Endothelial cell of umbilical vein (primary cell): ENCODE results near the gene AGAP2. TPM values are rescaled to one million over a fixed set of nuclear protein-coding genes. Genes with fewer than 3 reads are reported as not detected.

Experiments used
- BruUV-seq: library from RNA; stranded (reverse); fragments of 400-500 nt; replicated peaks from 2 replicates; lab custom pipeline; 2021; lab: Mats Ljungman, UMichigan
- CTCF ChIA-PET: fragments of 300-600, 350-600 bp; sonication (Branson Sonifier 250); formaldehyde crosslinking; loops from one replicate; lab custom pipeline; 2021; ENCODE audit warnings: antibody characterized with exemption, inconsistent platforms; lab: Charles Lee
- POLR2A ChIA-PET: fragments of 300-600, 350-600 bp; sonication (Branson Sonifier 250); formaldehyde crosslinking; loops from one replicate; lab custom pipeline; 2021; ENCODE audit warnings: antibody characterized with exemption, inconsistent platforms; lab: Charles Lee
- DNase-seq: peaks from one replicate; pipeline ENCODE4 v3.0.0-alpha.2; 2011; ENCODE audit warnings: low read depth, low spot score
- FAIRE-seq: peaks from 2 replicates; lab custom pipeline; 2011; peaks lifted over from hg19 to GRCh38; lab: Jason Lieb, UNC
- H2AFZ ChIP-seq: 2 replicates; pipeline ENCODE4 v1.6.0; 2012; ENCODE audit warnings: low read depth, low read length, control low read depth, inconsistent platforms
- H3K27ac ChIP-seq: 2 replicates; pipeline ENCODE4 v1.5.1; 2011; ENCODE audit warnings: low read depth, mild to moderate bottlenecking, control low read depth, low read length, moderate library complexity; ENCODE audit not compliant: insufficient read depth
- H3K27me3 ChIP-seq, 2 experiments: 2 replicates each; pipeline versions ENCODE4 v1.6.0 to v1.6.1; 2011; ENCODE audit warnings: low read length in 2 of 2, mixed read lengths in 1 of 2; ENCODE audit not compliant: control insufficient read depth in 2 of 2, insufficient read depth in 2 of 2
- H3K36me3 ChIP-seq, 2 experiments: 2 replicates in 1 of 2; 3 replicates in 1 of 2; pipeline ENCODE4 v1.5.1; 2011; ENCODE audit warnings: low read length in 2 of 2, mild to moderate bottlenecking in 1 of 2, moderate library complexity in 1 of 2; ENCODE audit not compliant: control insufficient read depth in 2 of 2, insufficient read depth in 2 of 2; ENCODE audit errors: extremely low read depth in 1 of 2
- H3K4me1 ChIP-seq: 3 replicates; pipeline ENCODE4 v1.5.1; 2011; ENCODE audit warnings: mild to moderate bottlenecking, low read length; ENCODE audit not compliant: control insufficient read depth, insufficient read depth; ENCODE audit errors: extremely low read depth
- H3K4me2 ChIP-seq: 2 replicates; pipeline ENCODE4 v1.6.1; 2011; ENCODE audit warnings: low read length, control low read depth, mixed read lengths; ENCODE audit not compliant: insufficient read depth
- H3K4me3 ChIP-seq, 3 experiments: fragments of 200-600 bp in 1 of 3; sonication (generic), shearing (Covaris generic) in 1 of 3; replicated peaks in 1 of 3; 2 replicates each; pipeline ENCODE4 v1.5.1; 2011 to 2016; ENCODE audit warnings: control low read depth in 3 of 3, low read length in 3 of 3, mild to moderate bottlenecking in 2 of 3, inconsistent platforms in 1 of 3, low read depth in 1 of 3, moderate library complexity in 1 of 3; ENCODE audit not compliant: insufficient read depth in 1 of 3
- H3K79me2 ChIP-seq: 2 replicates; pipeline ENCODE4 v1.6.0; 2012; ENCODE audit warnings: low read length, inconsistent platforms; ENCODE audit not compliant: control insufficient read depth, insufficient read depth
- H3K9ac ChIP-seq: replicated peaks from 2 replicates; pipeline ENCODE3; 2011; ENCODE audit warnings: low read length, control low read depth; ENCODE audit not compliant: insufficient read depth; ENCODE audit errors: extremely low read depth
- H3K9me1 ChIP-seq: replicated peaks from 3 replicates; pipeline ENCODE4 v1.6.0; 2011; ENCODE audit warnings: mild to moderate bottlenecking, low read length; ENCODE audit not compliant: control insufficient read depth, insufficient read depth; ENCODE audit errors: extremely low read depth
- H3K9me3 ChIP-seq: replicated peaks from 2 replicates; pipeline ENCODE4 v1.5.1; 2012; ENCODE audit warnings: low read length, inconsistent platforms; ENCODE audit not compliant: control insufficient read depth, insufficient read depth
- H4K20me1 ChIP-seq: replicated peaks from 2 replicates; pipeline ENCODE3; 2011; ENCODE audit warnings: mild to moderate bottlenecking, low read length; ENCODE audit not compliant: control insufficient read depth, insufficient read depth; ENCODE audit errors: extremely low read depth
- CTCF ChIP-seq, 2 donors: IDR thresholded peaks; 1 replicate in 1 of 2; 2 replicates in 1 of 2; pipeline ENCODE4 v1.5.1; 2011; ENCODE audit warnings: low read length in 2 of 2, mild to moderate bottlenecking in 2 of 2, moderate library complexity in 2 of 2, control low read depth in 1 of 2, inconsistent platforms in 1 of 2, low read depth in 1 of 2; ENCODE audit not compliant: insufficient read depth in 1 of 2; ENCODE audit errors: extremely low read depth in 1 of 2
- EZH2 ChIP-seq: IDR thresholded peaks from 2 replicates; pipeline ENCODE4 v1.6.1; 2012; ENCODE audit warnings: borderline replicate concordance, low read depth, mild to moderate bottlenecking, moderate library complexity, low read length, inconsistent platforms; ENCODE audit not compliant: severe bottlenecking
- FOS ChIP-seq: IDR thresholded peaks from 2 replicates; pipeline ENCODE4 v1.6.1; 2011; ENCODE audit warnings: mild to moderate bottlenecking, low read length, moderate library complexity, borderline replicate concordance; ENCODE audit not compliant: insufficient read depth
- GATA2 ChIP-seq: IDR thresholded peaks from 2 replicates; pipeline ENCODE4 v1.7.0; 2011; ENCODE audit warnings: low read depth, mild to moderate bottlenecking, moderate library complexity, mixed read lengths, low read length; ENCODE audit not compliant: insufficient read length, insufficient read depth
- JUN ChIP-seq: IDR thresholded peaks from 2 replicates; pipeline ENCODE4 v1.6.1; 2011; ENCODE audit warnings: borderline replicate concordance, low read depth; ENCODE audit not compliant: insufficient read length, insufficient read depth
- MYC ChIP-seq: IDR thresholded peaks from one replicate; pipeline ENCODE4 v1.6.1; 2011; ENCODE audit warnings: mild to moderate bottlenecking, low read depth, low read length
- POLR2A ChIP-seq: IDR thresholded peaks from 2 replicates; pipeline ENCODE4 v1.6.1; 2012; ENCODE audit warnings: low read depth, mild to moderate bottlenecking, control low read depth, low read length
- POLR2AphosphoS5 ChIP-seq: IDR thresholded peaks from 2 replicates; pipeline ENCODE4 v1.6.1; 2012; ENCODE audit warnings: low read depth, mild to moderate bottlenecking, control low read depth, low read length, moderate library complexity; ENCODE audit not compliant: insufficient read depth
- dilution Hi-C: fragments of 300-500 bp; cut with MboI; formaldehyde crosslinking; loops from one replicate; pipeline ENCODE4 v1.15.0; 2019; ENCODE audit warnings: low sequenced_read_pairs; ENCODE audit not compliant: extremely low pct_ligation_motif_present
- intact Hi-C: fragments of 100-400 bp; cut with micrococcal nuclease; formaldehyde crosslinking; loops from one replicate; pipeline ENCODE4 v1.10.0; 2022
- polyA plus RNA-seq, 4 experiments: library from polyadenylated mRNA; depleted of rRNA in 3 of 4; stranded (reverse) in 3 of 4; unstranded in 1 of 4; fragments of >200 nt; gene quantifications; 2 replicates each; pipeline versions ENCODE4 v1.2.1 to v1.2.3, GENCODE V29; 2011 to 2012; ENCODE audit warnings: missing spikeins in 1 of 4
- total RNA-seq: library from RNA; stranded (reverse); gene quantifications from 2 replicates; pipeline ENCODE4 v1.2.3, GENCODE V29; 2021
- TF ChIP-seq, protein P1 (sequence below): IDR thresholded peaks from 2 replicates; pipeline ENCODE4 v1.6.1; 2011; ENCODE audit not compliant: insufficient read depth, insufficient read length

AGAP2 gene
- total and polyA plus RNA-seq, 2 donors (not counting 3 experiments of a cell fraction or from before 2014, with no cell fraction given): 0.04 to 0.24 TPM

DNA sequence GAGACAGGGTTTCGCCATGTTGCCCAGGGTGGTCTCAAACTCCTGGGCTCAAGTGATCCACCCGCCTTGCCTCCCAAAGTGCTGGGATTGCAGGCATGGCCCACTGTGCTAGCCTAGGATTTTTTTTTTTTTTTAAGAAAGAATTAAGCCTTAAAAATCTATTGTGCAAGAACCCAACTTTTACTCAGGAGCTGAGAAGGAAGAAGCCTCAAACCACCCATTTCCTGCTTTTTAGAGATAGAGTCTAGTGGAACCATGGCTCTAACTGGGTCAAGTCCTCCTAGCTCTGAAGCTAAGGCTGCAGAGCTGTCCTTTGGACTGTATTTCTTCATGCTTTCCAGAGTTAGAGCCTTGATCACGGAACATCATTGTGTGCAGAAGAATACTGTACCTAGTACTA lies 42.7 kb upstream of the AGAP2 start:
- intact Hi-C loops: no loop called here

More for the DNA sequence above, 42.7 kb upstream of the AGAP2 start:
- no peak overlapping the region for H3K4me3 ChIP-seq
- H3K9ac ChIP-seq: no peak overlapping the region
- no peak for DNase-seq
- H3K4me1 ChIP-seq: peaks cover 7% of the 10 kb centered on the region
- H3K36me3 ChIP-seq: peaks cover 2 to 7% of the 10 kb centered on the region in 2 experiments
- TF ChIP-seq POLR2A (no peak), GATA2 (no peak), POLR2AphosphoS5 (no peak), CTCF (IDR thresholded peaks at IDR 0.05; ENCODE audit: extremely low read depth in 1 of 2, insufficient read depth in 1 of 2, low read depth in 1 of 2, low read length in 2 of 2) (no peak), MYC (no peak), JUN (no peak), EZH2 (no peak), FOS (no peak)
- TF ChIP-seq, protein P1, sequence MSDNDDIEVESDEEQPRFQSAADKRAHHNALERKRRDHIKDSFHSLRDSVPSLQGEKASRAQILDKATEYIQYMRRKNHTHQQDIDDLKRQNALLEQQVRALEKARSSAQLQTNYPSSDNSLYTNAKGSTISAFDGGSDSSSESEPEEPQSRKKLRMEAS: no peak
- ChIA-PET POLR2A (no interaction called here), CTCF (interaction anchor here (0.9 to 3.2 kb wide), 6 partner anchors 9 to 115 kb away, joined by 3 to 15 read pairs (median 10); partner anchors contain the start of genes EEF1AKMT3 and METTL1)
- no peaks in the 10 kb centered on the region for H4K20me1 ChIP-seq
- no peak overlapping the region for H3K4me2 ChIP-seq
- H3K27ac ChIP-seq: no peak overlapping the region
- no peaks in the 10 kb centered on the region for H3K9me1 ChIP-seq
- H3K79me2 ChIP-seq: peaks cover 14% of the 10 kb centered on the region
- FAIRE-seq: no peak
- H3K9me3 ChIP-seq: no peaks in the 10 kb centered on the region
- no peak overlapping the region for H2AFZ ChIP-seq
- dilution Hi-C loops: no loop called here
- no peaks in the 10 kb centered on the region for H3K27me3 ChIP-seq
- BruUV-seq: no TSS peak
